ENCODE data around the gene PRR15L. TPM values are rescaled to one million over a fixed set of nuclear protein-coding genes. Genes with fewer than 3 reads are reported as not detected.

The PRR15L gene
- total RNA-seq, 1 experiment from 2014 or later: not detected

DNA sequence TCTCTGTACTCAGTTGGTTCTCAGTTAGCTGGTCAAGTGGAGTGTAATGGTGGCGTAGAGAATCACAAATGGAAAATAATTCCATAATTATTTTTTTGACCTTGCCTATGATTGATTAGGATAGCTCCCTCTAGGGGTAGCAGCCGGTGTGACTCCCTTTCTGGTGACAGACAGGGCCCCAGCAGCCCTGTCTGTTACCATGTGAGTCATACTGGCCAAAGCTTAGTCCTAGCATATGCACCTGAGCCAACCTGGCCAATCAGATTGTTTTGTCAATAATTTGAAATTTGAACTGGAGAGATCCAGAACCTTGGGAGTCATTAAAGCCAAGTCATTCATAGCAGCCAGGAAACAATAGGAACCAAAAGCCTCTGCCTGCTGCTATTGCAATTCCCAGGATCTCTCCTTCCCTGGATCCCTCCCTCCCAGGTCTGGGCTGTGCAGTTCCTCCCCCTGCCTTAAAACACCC, 10.7 kb downstream of the PRR15L start:
- Histone ChIP-seq H2BK5ac (ENCODE audit: insufficient read length, low read length) (no peak overlapping the region), H3K27me3 (ENCODE audit: insufficient read depth, low read length) (no peaks in the 10 kb centered on the region), H3K9me3 (ENCODE audit: control insufficient read depth, low read depth, low read length) (no peaks in the 10 kb centered on the region), H3K9ac (ENCODE audit: extremely low read depth, insufficient read length, low read length) (no peak overlapping the region), H2BK12ac (ENCODE audit: insufficient read length, low read depth, low read length) (no peak overlapping the region), H3K18ac (ENCODE audit: insufficient read length, low read depth, low read length) (no peak overlapping the region), H2AFZ (ENCODE audit: low read length) (no peak overlapping the region), H3K4me2 (ENCODE audit: insufficient read depth, insufficient read length, low read length) (no peak overlapping the region), H4K20me1 (ENCODE audit: control insufficient read depth, insufficient read depth, insufficient read length) (no peaks in the 10 kb centered on the region), H3K4me1 (ENCODE audit: insufficient read depth, low read length) (no peaks in the 10 kb centered on the region), H2BK15ac (ENCODE audit: low read depth, low read length) (no peak overlapping the region), H3K79me2 (ENCODE audit: insufficient read depth, low read length) (no peaks in the 10 kb centered on the region), H3T11ph (ENCODE audit: low read length) (no peak overlapping the region), H4K91ac (ENCODE audit: insufficient read length, low read depth, low read length) (no peak overlapping the region), H3K79me1 (ENCODE audit: insufficient read depth, low read depth, low read length, poor library complexity, severe bottlenecking) (no peaks in the 10 kb centered on the region), H3K23me2 (ENCODE audit: insufficient read length, low read depth, low read length, poor library complexity, severe bottlenecking) (peaks cover 3% of the 10 kb centered on the region), H2BK20ac (ENCODE audit: low read depth, low read length, poor library complexity, severe bottlenecking) (no peak overlapping the region), H4K5ac (ENCODE audit: insufficient read length, low read depth, low read length) (no peak overlapping the region), H2AK5ac (ENCODE audit: insufficient read length, low read length) (no peak overlapping the region), H3K56ac (ENCODE audit: insufficient read length, low read depth, low read length) (no peak overlapping the region), H3K27ac (ENCODE audit: insufficient read length, low read depth, low read length) (no peak overlapping the region), H2BK120ac (ENCODE audit: low read depth, low read length, poor library complexity, severe bottlenecking) (no peak overlapping the region), H3K14ac (ENCODE audit: insufficient read depth, low read length) (no peak overlapping the region), H3K4ac (ENCODE audit: low read depth, low read length) (no peak overlapping the region), H3K23ac (ENCODE audit: insufficient read length, low read depth, low read length) (no peak overlapping the region), H4K8ac (replicated peaks; ENCODE audit: insufficient read length, low read depth, low read length) (no peak overlapping the region)
- H3K4me3 Mint-ChIP-seq: no peak overlapping the region; a peak in 1 of 5 replicates
- H3K27me3 Mint-ChIP-seq (ENCODE audit: low read depth): peaks cover 7% of the 10 kb centered on the region
- H3K36me3 Mint-ChIP-seq (ENCODE audit: insufficient read depth in 1 of 3, low read depth in 3 of 3): no peaks in the 10 kb centered on the region; a peak in 2 of 7 replicates
- H3K4me1 Mint-ChIP-seq: peaks cover 15 to 19% of the 10 kb centered on the region in 2 experiments
- WGBS (ENCODE audit: extremely low coverage, insufficient read length, low lambda C conversion rate): no CpG with 5 or more reads among the region's 2 CpGs
- no peaks in the 10 kb centered on the region; a peak in 1 of 5 replicates for H3K9me3 Mint-ChIP-seq
- no peak overlapping the region; a peak in 2 of 7 replicates for H3K27ac Mint-ChIP-seq
- TF ChIP-seq, protein P1, sequence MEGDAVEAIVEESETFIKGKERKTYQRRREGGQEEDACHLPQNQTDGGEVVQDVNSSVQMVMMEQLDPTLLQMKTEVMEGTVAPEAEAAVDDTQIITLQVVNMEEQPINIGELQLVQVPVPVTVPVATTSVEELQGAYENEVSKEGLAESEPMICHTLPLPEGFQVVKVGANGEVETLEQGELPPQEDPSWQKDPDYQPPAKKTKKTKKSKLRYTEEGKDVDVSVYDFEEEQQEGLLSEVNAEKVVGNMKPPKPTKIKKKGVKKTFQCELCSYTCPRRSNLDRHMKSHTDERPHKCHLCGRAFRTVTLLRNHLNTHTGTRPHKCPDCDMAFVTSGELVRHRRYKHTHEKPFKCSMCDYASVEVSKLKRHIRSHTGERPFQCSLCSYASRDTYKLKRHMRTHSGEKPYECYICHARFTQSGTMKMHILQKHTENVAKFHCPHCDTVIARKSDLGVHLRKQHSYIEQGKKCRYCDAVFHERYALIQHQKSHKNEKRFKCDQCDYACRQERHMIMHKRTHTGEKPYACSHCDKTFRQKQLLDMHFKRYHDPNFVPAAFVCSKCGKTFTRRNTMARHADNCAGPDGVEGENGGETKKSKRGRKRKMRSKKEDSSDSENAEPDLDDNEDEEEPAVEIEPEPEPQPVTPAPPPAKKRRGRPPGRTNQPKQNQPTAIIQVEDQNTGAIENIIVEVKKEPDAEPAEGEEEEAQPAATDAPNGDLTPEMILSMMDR (conservative IDR thresholded peaks at IDR 0.05): peak; percentile 94
- DNase-seq: peak; percentile 91
